HG03439 (cell line): Measurements from ENCODE around the gene DSCAM.
"Not testable (repeated sequence)": the region's sequence is repeated elsewhere in the genome, so short reads cannot be mapped to it uniquely, and the experiment has no call there.

ENCODE experiments used
- ATAC-seq: cut with Tn5 transposase; IDR thresholded peaks from one replicate; pipeline ENCODE4 v1.9.1; 2021; ENCODE audit warnings: mild to moderate bottlenecking, moderate library complexity; ENCODE audit not compliant: unreplicated experiment

Gene DSCAM

GRCh38 chr21:40270047-40270446, 576.9 kb downstream of the DSCAM start:
- no peak for ATAC-seq

GRCh38 chr21:40269239-40269638, 577.7 kb downstream of the DSCAM start:
- ATAC-seq: no peak

- ATAC-seq: not testable (repeated sequence)
Observed at GRCh38 chr21:40258456-40258855, 588.5 kb downstream of the DSCAM start.

GRCh38 chr21:40257342-40257741, 589.6 kb downstream of the DSCAM start:
- ATAC-seq: no peak

- ATAC-seq: no peak
Observed at GRCh38 chr21:40255518-40256444, 591.2 kb downstream of the DSCAM start.

GRCh38 chr21:40254540-40255465, 592.2 kb downstream of the DSCAM start:
- no peak for ATAC-seq

- ATAC-seq: no peak
Observed at GRCh38 chr21:40253112-40253511, 593.8 kb downstream of the DSCAM start.

GRCh38 chr21:40250514-40251294, 596.3 kb downstream of the DSCAM start:
- no peak for ATAC-seq

GRCh38 chr21:40244981-40245380, 602.0 kb downstream of the DSCAM start:
- ATAC-seq: no peak

- no peak for ATAC-seq
Observed at GRCh38 chr21:40243685-40244084, 603.3 kb downstream of the DSCAM start.

- no peak for ATAC-seq
Observed at GRCh38 chr21:40242586-40243265, 604.2 kb downstream of the DSCAM start.

GRCh38 chr21:40235528-40235927, 611.4 kb downstream of the DSCAM start:
- ATAC-seq: no peak

- ATAC-seq: no peak
Observed at GRCh38 chr21:40231979-40232378, 615.0 kb downstream of the DSCAM start.

- no peak for ATAC-seq
Observed at GRCh38 chr21:40227096-40227495, 619.9 kb downstream of the DSCAM start.

- no peak for ATAC-seq
Observed at GRCh38 chr21:40215941-40216340, 631.0 kb downstream of the DSCAM start.

GRCh38 chr21:40210251-40210650, 636.7 kb downstream of the DSCAM start:
- no peak for ATAC-seq

GRCh38 chr21:40208948-40209345, 638.0 kb downstream of the DSCAM start:
- no peak for ATAC-seq

GRCh38 chr21:40208206-40208947, 638.6 kb downstream of the DSCAM start:
- no peak for ATAC-seq

GRCh38 chr21:40200946-40201345, 646.0 kb downstream of the DSCAM start:
- ATAC-seq: no peak

- no peak for ATAC-seq
Observed at GRCh38 chr21:40200126-40200525, 646.8 kb downstream of the DSCAM start.
